ENCODE measurements around the gene MRPS2.
"Not testable (repeated sequence)": the region's sequence is repeated elsewhere in the genome, so short reads cannot be mapped to it uniquely, and the experiment has no call there.

- not testable (repeated sequence) for TF ChIP-seq CTCF, POLR2A (IDR thresholded peaks at IDR 0.05)
Observed at GRCh38 chr9:135528842-135529435, 28.5 kb downstream of the MRPS2 start.
